GM19025 (cell line): ENCODE measurements around the gene ARSB.
A peak's percentile ranks its signal among the peaks of the same experiment; 100 is the strongest.

ENCODE experiments used
- ATAC-seq: cut with Tn5 transposase; IDR thresholded peaks from one replicate; pipeline ENCODE4 v1.9.1; 2021; ENCODE audit warnings: mild to moderate bottlenecking, low read depth, moderate library complexity; ENCODE audit not compliant: unreplicated experiment

ARSB gene

DNA sequence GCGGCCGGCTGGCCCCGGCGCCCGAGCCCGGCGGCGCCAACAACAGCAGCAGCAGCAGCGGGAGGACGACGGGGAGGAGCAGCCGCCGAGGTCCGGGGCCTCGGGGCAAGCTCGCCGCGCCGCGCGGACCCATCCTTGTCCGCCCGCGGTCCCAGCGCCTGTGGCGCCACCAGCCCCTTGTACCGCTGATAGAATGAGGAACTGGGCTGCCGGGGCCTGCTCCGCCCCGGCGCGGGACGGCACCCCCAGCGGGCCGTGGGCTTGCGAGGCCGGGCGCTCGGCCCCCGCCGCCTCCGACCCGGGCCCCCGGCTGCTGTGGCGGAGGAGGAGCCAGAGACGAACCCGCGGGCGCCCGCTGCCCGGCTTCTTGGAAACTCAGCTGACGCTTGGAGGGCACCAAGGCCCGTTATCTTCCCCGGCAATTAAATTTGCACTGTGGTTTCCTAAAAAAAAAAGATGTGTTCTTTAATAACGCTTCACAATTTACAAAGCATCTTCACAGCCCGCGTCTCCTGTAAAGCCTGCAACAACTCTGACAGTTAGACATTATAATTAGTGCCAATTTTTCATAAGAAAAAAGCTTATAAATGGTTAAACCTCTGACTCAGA is at the start of gene ARSB:
Gene ARSB, minus strand, starts transcription at position 195 of the 609 bp plus-strand sequence. Its CDS starts 62 bp downstream, at position 133.
- peak; percentile 39 for ATAC-seq

DNA sequence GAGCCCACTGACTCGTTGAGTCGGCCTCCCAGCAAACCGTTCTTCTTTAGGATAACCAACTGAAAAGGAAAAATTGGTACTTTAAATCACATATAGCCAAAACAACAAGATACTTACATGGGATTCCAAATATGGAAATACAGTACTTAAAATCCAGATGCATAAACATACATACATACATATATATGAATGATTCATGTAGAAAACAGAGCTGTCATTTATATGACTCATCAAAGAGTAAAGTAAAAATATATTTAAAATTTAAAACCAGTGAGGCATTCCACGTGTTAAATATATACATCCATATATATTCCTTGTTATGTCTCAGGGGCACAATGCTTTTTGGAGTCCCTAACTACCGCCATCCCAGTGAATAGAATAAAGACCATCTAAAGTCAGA is 47.7 kb upstream of the ARSB start:
- ATAC-seq: no peak

DNA sequence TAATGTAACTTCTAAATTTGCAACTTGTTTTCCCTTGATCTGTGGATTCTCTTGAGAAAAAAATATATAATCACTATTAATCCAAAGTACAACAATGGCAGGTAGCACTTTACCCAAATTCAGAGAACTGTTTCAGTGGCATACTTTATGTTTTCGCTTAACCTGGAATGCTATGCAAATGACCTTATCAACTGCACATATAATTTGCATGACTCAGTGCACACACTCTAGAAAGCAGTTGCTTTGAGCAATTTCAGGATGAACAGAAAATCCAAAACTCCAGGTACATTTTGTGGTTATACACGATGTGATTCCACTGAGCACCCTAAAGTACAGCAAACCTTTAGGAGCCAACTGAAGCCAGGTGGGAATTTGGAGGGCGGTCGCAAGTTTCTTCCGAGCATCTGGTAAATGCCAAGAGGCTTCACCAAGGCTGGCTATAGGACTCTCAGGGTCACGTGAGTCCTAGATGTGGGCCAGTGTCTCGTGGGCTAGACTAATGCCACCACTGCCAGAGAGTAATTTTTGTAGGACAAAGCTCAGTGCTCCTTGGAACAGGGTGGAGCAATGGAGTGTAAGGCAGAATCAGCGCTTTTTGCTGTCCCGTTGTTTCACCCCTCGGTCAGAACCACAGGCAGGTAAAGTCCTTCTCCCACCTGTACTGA is 47.1 kb upstream of the ARSB start:
- no peak for ATAC-seq

DNA sequence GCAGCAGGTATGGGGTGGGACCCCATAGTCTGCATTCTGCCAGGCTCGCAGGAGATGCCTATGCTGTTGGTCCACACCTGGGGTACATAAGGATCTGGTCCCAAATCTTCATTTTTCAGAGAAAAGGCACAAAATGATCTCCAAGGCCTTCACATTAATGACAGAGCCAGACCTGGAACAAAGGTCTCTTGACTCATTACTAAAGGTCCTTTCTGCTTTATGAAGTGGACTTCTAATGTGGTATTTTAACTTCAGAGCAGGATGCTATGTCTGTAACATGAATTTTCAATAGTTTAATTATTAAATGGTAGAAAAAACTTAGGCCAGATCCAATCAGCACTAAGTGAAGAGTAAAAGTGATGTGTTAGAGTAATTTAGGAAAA is 46.4 kb upstream of the ARSB start:
- no peak for ATAC-seq

DNA sequence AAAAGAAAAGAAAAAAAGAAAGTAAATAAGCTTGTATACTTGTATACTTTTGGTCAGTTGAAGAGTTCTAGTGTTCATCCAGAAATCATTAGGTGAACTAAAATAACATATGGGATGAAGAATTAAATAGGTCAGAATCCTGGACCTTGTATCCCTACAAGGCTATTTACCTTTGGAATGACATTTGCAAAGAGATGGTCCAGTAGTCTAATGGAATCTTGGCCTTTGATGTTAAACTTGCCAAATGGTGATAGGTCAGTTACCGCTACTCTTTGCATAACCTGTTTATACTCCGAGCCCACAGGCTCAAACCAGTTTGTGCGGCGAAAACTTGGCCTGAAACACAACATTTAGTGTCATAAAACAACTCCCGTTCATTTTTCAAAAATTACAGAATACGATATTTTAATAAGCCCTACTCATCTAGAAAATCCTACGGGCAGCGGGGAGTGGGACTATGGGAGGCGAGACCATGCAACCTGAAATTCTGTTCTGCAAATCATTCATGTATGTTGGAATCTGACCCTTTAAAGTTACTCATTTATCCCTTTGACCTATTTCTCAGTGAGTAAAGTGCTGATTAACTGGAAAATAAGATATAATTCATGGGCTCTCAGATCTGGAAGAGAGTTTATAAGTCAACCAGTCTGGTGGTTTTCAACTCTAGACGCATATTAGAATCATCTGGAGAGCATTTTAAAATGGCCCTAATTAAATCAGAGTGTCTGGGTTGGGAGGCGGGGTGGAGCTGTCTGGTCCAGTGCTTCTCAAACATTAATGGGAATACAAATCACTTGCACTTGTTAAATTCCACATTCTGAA is 45.8 kb upstream of the ARSB start:
- ATAC-seq: no peak

DNA sequence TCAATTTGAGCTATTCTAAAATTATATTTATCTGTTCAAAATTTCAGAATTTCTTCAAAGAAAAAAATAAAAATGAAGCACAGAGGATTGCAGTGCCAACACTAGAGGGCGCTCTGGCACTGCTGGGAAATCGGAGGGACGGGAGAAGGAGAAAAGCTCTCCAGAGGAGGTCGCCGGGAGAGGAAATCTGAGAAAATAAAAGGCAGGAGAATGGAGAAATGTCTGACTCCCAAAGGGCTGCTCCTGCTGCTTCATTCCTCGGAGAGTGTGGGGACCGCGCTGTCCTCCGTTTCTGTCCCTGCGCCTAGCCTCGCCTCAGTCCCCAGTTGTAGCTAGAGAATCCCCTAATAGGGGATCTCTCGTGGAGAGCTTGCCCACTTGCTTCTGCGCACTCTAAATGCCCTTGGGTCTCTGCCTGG is 40.0 kb upstream of the ARSB start:
- no peak for ATAC-seq

DNA sequence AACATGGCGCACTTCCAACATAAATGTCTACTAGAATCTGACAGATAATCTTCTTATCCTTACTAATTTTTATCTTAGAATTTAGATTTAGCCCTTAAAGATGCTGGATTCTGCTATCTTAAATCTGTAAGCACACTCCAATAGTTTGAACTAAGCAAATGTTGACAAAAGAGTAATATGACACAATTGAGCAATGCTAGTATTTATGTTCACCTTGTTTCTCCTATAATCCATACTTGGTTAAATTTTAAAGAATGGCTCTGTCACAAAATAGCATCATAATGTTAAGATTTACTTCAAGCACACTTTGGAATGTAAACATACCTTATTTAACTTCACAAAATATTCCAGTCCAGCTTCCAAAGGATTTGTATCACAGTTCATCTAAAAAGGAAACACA is 38.8 kb upstream of the ARSB start:
- ATAC-seq: no peak

DNA sequence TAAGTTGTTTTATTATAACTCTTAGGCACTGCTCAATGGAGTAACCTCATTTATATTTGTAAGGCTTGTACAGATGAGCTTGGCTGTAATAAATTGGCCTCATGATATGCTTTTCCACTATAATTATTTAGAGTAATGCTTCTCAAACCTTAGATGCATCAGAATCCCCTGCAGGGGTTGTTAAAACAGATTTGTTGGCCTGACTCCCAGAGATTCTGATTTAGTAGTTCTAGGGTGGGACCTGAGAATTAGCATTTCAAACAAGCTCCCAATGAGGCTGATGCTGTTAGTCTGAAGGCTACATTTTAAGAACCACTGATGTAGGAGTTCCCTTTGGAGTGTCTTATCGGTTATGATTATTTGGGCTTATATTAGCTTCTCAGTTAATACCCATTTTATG is 38.2 kb upstream of the ARSB start:
- no peak for ATAC-seq

DNA sequence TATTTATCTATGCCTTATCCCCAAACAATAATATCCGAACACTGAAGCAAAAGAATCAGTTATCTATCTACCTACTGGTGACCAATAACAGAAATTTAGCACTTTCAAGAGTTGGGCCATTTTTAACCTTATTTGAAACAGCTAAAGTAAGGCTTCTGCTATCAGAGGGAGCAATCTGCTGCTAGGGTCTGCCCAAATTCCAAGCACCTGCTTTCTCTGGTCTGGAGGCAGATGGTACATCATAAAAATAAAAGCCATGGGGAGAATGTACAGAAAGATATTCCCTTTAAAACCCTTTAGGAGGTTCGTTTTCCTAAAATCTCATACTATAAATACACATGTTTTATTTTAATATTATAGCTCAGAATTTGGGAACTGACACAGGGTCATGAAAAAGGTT is 37.7 kb upstream of the ARSB start:
- ATAC-seq: no peak

DNA sequence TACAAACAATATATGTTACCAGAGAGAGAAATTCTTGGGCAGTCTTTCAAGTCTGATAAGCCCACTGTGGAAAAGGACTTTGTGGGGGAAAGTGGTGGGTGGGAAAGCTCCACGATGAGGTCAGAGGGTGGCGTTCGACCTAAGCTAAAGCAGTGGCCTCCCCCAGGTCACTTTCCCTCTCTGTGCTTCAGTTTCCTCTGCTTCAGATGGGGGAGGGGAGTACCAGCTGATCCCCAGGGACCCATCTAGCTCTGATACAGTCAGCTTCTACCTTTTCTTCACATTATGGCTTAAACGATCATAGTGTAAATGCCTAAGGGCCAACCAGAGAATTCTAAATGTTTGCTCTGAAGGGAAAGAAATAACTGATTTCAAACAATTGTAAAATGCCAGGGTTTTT is 36.6 kb upstream of the ARSB start:
- no peak for ATAC-seq

DNA sequence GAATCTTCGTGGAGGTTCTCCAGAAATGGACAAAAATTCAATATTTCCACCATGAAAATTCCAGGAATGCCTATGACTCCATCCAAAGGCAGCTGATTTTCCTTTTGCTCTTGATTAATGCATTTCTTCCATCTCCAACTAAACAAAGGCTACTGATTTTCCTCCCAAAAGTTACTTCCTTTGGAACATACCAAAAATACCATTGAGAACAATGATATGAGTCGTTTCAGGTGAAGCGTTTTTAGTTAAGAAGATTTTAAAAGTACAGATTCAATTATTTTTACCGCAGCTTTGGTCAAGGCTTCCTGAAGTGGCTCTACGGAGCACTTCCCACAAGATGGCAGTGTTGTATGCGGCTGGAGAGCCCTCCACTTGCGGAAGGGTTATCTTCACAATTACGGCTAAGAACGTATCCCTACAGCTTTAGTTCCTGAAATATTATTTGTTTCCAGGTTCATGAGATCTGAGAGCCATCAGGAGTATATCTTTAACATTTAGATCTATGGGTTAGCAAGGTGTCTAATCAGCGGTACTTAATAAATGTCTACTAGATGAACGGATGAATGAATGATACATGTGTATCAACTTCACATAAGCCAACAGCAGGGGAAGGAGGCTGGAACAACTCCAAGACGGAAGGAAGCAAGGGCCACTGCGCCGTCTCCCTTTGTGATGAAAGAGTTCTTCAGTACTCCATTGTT is 35.9 kb upstream of the ARSB start:
- ATAC-seq: no peak

DNA sequence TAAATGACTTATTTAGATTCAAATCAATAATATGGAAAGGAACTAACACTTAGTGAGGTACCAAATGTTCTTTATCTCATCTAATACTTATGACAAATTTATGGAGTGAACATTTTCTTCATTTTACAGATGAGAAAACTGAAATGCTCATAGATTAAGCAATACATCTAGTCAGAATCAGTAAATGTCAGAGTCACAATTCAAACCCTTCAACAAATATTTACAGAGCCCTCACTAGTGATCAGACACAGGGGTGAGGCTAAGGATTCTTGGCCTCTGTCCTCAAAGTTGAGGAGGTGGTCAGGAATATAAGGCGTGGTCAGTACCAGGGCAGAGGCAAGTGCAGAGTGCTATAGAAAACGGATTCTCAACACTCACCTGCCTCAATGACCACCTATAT is 29.5 kb upstream of the ARSB start:
- ATAC-seq: no peak

DNA sequence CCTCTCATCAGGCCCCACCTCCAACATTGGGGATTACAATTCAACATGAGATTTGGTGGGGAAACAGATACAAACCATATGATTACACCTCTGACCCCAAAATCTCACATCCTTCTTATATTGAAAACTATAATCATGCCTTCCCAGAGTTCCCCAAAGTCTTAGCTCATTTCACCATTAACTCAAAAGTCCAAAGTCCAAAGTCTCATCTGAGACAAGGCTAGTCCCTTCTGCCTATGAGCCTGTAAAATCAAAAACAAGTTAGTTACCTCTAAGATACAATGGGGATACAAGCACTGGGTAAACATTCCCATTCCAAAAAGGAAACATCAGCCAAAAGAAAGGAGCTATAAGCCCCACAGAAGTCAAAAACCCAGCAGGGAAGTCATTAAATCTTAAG is 26.8 kb upstream of the ARSB start:
- no peak for ATAC-seq

DNA sequence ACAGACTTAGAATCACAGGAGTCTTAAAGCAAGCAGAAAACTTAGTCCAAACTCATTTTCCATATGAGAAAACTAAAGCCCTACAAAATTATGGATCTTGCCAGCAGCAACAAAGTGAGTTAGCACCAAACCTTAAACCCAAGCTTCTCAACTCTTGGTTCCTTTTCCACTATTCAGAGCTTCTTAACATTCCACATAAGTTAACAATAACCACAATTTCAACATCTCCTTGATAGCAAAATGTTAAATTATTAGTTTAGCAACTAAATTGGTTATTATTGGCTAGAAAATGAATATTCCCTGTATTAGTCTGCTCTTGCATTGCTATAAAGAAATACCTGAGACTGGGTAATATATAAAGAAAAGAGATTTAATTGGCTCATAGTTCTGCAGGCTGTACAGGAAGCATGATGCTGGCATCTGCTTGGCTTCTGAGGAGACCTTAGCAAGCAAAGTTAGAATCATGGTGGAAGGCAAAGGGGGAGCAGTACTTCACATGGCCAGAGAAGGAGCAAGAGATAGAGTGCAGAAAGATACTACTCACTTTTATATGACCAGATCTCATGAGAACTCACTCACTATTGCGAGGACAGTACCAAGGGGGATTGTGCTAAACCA is 26.2 kb upstream of the ARSB start:
- ATAC-seq: no peak

DNA sequence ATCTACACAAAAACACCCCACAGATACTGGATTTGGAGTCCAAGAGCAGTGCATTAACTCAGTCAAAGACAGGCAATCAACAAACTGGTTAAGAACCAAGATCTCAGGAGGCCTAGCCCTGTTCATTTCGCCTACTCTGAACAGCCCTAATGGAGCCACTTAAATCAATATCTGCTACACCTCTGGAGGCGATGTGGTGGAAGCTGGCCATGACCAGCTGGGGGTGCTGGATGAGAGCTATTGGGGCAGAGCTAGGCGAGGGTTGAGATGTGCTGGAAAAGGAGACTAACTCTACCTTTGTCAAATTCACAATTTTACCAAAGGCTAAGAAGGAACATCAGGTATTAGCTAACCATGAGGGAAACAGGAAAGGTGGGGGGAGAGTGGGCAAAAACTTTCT is 23.3 kb upstream of the ARSB start:
- no peak for ATAC-seq

DNA sequence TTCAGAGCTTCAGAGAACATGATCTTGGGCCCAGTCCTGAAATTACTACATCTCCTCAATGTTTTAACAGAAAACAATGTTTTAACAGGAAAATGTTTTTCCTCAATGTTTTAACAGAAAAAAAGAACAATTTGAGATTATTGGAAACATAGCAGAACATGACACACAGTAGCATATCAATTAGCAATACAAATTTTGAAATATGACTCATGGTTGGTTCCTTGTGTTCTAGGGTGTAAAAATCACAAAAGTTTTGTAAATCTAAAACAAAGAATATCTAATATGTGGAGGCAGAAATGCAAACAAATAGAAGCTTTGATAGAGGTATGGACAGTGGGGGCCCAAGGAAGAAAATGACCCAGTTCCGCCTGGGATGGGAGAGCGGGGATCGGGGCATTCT is 22.8 kb upstream of the ARSB start:
- ATAC-seq: no peak

DNA sequence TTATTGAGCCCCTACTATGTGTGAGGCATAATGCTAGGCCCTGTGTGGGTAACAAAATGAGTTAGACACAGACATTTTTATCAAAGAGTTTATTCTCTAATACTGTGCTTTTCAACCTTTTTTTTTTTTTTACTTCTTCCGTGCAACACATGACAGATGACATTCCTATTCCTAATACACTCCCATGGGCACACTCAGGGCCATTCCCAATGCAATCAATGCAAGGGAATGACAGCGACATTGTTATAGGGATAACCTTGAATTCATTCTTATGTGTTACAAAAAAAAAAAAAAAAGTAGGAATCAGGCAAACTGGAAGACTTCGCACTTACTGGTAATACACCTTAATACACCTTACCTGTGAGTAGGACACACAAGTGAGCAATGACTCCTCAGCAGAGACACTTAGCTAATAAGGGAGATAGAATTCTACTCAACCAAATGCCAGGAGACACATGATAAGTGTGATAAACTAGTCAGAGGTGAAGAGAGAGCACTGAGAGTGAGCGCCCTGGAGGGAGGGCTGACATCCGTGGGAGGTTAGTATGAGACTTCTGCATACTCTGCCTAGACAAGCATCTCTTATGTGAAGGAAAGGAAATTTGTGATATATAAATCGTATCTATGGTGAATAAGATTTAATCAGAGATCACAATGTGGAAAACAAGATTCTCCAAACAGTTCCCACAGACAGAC is 21.0 kb upstream of the ARSB start:
- no peak for ATAC-seq

DNA sequence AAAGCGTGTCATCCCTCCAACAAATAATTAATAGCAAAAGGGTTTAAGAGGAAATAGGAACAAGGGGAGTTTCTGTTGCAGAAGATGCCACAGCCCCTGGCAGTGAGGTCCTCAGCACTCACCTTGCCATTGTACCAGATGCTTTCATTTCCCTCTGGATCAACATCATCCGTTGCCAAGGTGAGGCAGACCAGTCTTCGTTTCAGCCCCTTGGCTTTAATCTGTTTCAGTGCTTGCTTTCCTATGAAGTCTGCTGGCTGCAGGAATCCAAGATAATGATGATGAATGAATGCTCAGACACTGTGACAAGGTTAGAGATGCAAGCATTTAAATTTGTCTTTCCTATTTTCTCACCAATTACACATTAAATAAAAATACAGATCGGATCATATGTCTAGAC is 20.0 kb upstream of the ARSB start:
- no peak for ATAC-seq

DNA sequence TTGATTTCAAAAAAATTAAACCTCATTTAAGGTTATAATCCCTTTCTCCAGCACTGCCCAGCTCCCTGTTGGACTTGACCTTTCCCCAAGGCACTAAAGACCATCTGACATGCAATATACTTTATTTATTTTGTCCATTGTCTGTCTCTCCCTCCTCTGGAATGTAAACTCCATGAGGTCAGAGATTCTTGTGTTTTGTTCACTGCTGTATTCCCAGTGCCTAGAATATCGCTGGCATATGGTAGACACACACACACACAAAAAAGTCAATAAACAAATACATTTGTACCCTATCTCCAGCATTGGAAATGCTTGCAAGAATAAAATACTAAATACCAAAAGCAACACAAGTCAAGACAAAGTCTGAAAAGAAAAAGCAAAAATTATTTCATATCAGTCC is 17.3 kb upstream of the ARSB start:
- ATAC-seq: no peak

DNA sequence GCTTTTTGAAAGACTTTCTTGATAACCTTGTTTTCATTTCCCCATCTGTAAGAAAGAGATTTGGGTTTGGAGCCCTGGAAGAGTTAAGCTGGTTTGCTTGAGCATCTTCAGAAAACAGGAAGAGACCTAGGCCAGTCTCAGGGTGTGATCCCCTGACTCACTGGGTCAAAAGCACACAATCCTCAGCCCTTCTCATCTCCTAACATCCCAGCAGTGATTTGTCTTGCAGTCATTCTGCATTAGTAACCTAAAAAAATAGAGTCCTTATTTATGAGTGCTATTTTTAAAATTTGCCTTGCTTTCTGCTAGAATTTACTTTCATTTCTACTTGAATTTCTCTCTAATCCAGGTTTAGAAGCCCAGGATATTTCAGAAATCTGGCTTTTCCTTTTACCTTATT is 16.4 kb upstream of the ARSB start:
- ATAC-seq: no peak
